ENCODE data around the gene NCAPH2. TPM values are rescaled to one million over a fixed set of nuclear protein-coding genes. Genes with fewer than 3 reads are reported as not detected.

NCAPH2 gene
- total RNA-seq, 1 experiment from 2014 or later = 39.8 TPM

GRCh38 chr22:50504369-50505211 lies 3.4 kb upstream of the NCAPH2 start:
- H3K9me3 Mint-ChIP-seq (ENCODE audit: unreplicated experiment) = no peaks in the 10 kb centered on the region
- BruUV-seq (replicated peaks) = no TSS peak
- no peaks in the 10 kb centered on the region for H3K36me3 Mint-ChIP-seq (ENCODE audit: insufficient read depth, unreplicated experiment)
- DNase-seq (ENCODE audit: unreplicated experiment) = no peak
- no peak overlapping the region for H3K27ac Mint-ChIP-seq (ENCODE audit: low read depth, unreplicated experiment)
- TF ChIP-seq CTCF (IDR thresholded peaks at IDR 0.05; ENCODE audit: unreplicated experiment) = no peak
- ChIA-PET CTCF (interaction anchor here (0.6 kb wide), 2 partner anchors 88 to 115 kb away, joined by 3 to 4 read pairs; no protein-coding TSS in a partner anchor), POLR2A (interaction anchor here (1.0 kb wide), 1 partner anchor 20 kb away, joined by 3 read pairs; no protein-coding TSS in a partner anchor)
- intact Hi-C loops (cut with micrococcal nuclease) = loop anchor here (5.0 kb wide), 1 partner anchor 118 kb away; no protein-coding TSS in a partner anchor
- H3K4me1 Mint-ChIP-seq (ENCODE audit: insufficient read depth, unreplicated experiment) = peaks cover 11% of the 10 kb centered on the region
- H3K4me3 Mint-ChIP-seq (ENCODE audit: unreplicated experiment) = no peak overlapping the region
- no peaks in the 10 kb centered on the region for H3K27me3 Mint-ChIP-seq (ENCODE audit: insufficient read depth, unreplicated experiment)

- Mint-ChIP-seq H3K4me3 (ENCODE audit: unreplicated experiment) (peak overlapping the region; percentile 92), H3K27me3 (ENCODE audit: insufficient read depth, unreplicated experiment) (no peaks in the 10 kb centered on the region), H3K4me1 (ENCODE audit: insufficient read depth, unreplicated experiment) (peaks cover 12% of the 10 kb centered on the region), H3K27ac (ENCODE audit: low read depth, unreplicated experiment) (no peak overlapping the region), H3K36me3 (ENCODE audit: insufficient read depth, unreplicated experiment) (no peaks in the 10 kb centered on the region), H3K9me3 (ENCODE audit: unreplicated experiment) (no peaks in the 10 kb centered on the region)
- intact Hi-C loops (cut with micrococcal nuclease) = loop anchor here (5.0 kb wide), 1 partner anchor 117 kb away; no protein-coding TSS in a partner anchor
- no TSS peak for BruUV-seq (replicated peaks)
- TF ChIP-seq CTCF (IDR thresholded peaks at IDR 0.05; ENCODE audit: unreplicated experiment) = no peak
- no peak for DNase-seq (ENCODE audit: unreplicated experiment)
- ChIA-PET CTCF (interaction anchor here (0.6 kb wide), 1 partner anchor 88 kb away, joined by 3 read pairs; no protein-coding TSS in a partner anchor), POLR2A (interaction anchor here (1.0 kb wide), 1 partner anchor 20 kb away, joined by 3 read pairs; no protein-coding TSS in a partner anchor)
These were observed 2.7 kb upstream of the NCAPH2 start for GRCh38 chr22:50505276-50505775.

GRCh38 chr22:50505776-50506610 lies 2.0 kb upstream of the NCAPH2 start:
- Mint-ChIP-seq H3K4me1 (ENCODE audit: insufficient read depth, unreplicated experiment) (peaks cover 12% of the 10 kb centered on the region), H3K27ac (ENCODE audit: low read depth, unreplicated experiment) (no peak overlapping the region), H3K4me3 (ENCODE audit: unreplicated experiment) (peak overlapping the region; percentile 92), H3K27me3 (ENCODE audit: insufficient read depth, unreplicated experiment) (no peaks in the 10 kb centered on the region), H3K36me3 (ENCODE audit: insufficient read depth, unreplicated experiment) (no peaks in the 10 kb centered on the region), H3K9me3 (ENCODE audit: unreplicated experiment) (no peaks in the 10 kb centered on the region)
- no peak for TF ChIP-seq CTCF (IDR thresholded peaks at IDR 0.05; ENCODE audit: unreplicated experiment)
- ChIA-PET CTCF (interaction anchor here (0.7 to 1.4 kb wide), 3 partner anchors 9 to 115 kb away, joined by 3 to 8 read pairs (median 4); partner anchors contain the start of gene SCO2), POLR2A (interaction anchor here (0.6 to 6.3 kb wide), 3 partner anchors 8 to 21 kb away, joined by 3 to 113 read pairs (median 5); partner anchors contain the start of gene SCO2)
- BruUV-seq (replicated peaks) = no TSS peak
- intact Hi-C loops (cut with micrococcal nuclease) = loop anchor here (5.0 kb wide), 1 partner anchor 116 kb away; no protein-coding TSS in a partner anchor
- no peak for DNase-seq (ENCODE audit: unreplicated experiment)

Measured in MCF 10A (cell line).